Activated CD4-positive, CD25-positive, alpha-beta regulatory T cell treated with anti-CD3 and anti-CD28 coated beads, Interleukin-2, amount 50 U/mL, for 16 hours (primary cell): ENCODE results near the gene BATF2.

ENCODE experiments used
- DNase-seq: peaks from one replicate; pipeline ENCODE4 v3.0.0-alpha.2; 2020; ENCODE audit warnings: low read depth, low spot score

BATF2 gene

GRCh38 chr11:64963072-64963631, 33.6 kb downstream of the BATF2 start:
- no peak for DNase-seq

- DNase-seq = no peak
These were observed 36.1 kb downstream of the BATF2 start for GRCh38 chr11:64960719-64961118.

GRCh38 chr11:64959498-64959897, 37.3 kb downstream of the BATF2 start:
- no peak for DNase-seq

- DNase-seq = no peak
These were observed 42.6 kb downstream of the BATF2 start for GRCh38 chr11:64954201-64954600.

GRCh38 chr11:64951529-64951928, 45.2 kb downstream of the BATF2 start:
- no peak for DNase-seq

GRCh38 chr11:64947208-64947814, 49.5 kb downstream of the BATF2 start:
- no peak for DNase-seq
